HepG2 (cell line): Measurements from ENCODE around the gene FAM81A.

ENCODE experiments used
- CTCF ChIP-seq: sonication (generic); formaldehyde crosslinking; IDR thresholded peaks from 2 replicates; pipeline ENCODE4 v1.5.0; 2020; ENCODE audit warnings: mild to moderate bottlenecking, missing genetic modification reagents, moderate library complexity
- E2F1 ChIP-seq: sonication (generic); formaldehyde crosslinking; IDR thresholded peaks from 2 replicates; pipeline ENCODE4 v1.5.0; 2020; ENCODE audit warnings: missing genetic modification reagents
- FOXM1 ChIP-seq: sonication (generic); formaldehyde crosslinking; IDR thresholded peaks from 2 replicates; pipeline ENCODE4 v1.5.0; 2020; ENCODE audit warnings: missing genetic modification reagents
- KDM1A ChIP-seq: IDR thresholded peaks from 2 replicates; pipeline ENCODE4 v1.6.1; 2016; ENCODE audit warnings: missing compliant biosample characterization
- RAD21 ChIP-seq: fragments of 450-650 bp; formaldehyde crosslinking; IDR thresholded peaks from 2 replicates; pipeline ENCODE4 v1.5.0; 2020; ENCODE audit warnings: mild to moderate bottlenecking
- XRCC5 ChIP-seq: fragments of 200-400 bp; formaldehyde crosslinking; optimal IDR thresholded peaks from 2 replicates; pipeline ENCODE3; 2017; ENCODE audit warnings: mild to moderate bottlenecking, low read length
- ZNF335 ChIP-seq: sonication (generic); formaldehyde crosslinking; IDR thresholded peaks from 2 replicates; pipeline ENCODE4 v1.4.0; 2020; ENCODE audit warnings: missing genetic modification reagents

GRCh38 chr15:59545573-59545972 lies 107.6 kb downstream of the FAM81A start:
- TF ChIP-seq ZNF335 (CRISPR knock-in tag) (no peak), E2F1 (CRISPR knock-in tag) (no peak), KDM1A (no peak), CTCF (CRISPR knock-in tag) (no peak), FOXM1 (CRISPR knock-in tag) (no peak), XRCC5 (no peak), RAD21 (CRISPR knock-in tag) (no peak)
